GM19467 (cell line): ENCODE results near the gene MBNL3.

Experiments
- ATAC-seq: cut with Tn5 transposase; IDR thresholded peaks from one replicate; pipeline ENCODE4 v1.9.1; 2021; ENCODE audit warnings: mild to moderate bottlenecking, moderate library complexity; ENCODE audit not compliant: unreplicated experiment

The MBNL3 gene

DNA sequence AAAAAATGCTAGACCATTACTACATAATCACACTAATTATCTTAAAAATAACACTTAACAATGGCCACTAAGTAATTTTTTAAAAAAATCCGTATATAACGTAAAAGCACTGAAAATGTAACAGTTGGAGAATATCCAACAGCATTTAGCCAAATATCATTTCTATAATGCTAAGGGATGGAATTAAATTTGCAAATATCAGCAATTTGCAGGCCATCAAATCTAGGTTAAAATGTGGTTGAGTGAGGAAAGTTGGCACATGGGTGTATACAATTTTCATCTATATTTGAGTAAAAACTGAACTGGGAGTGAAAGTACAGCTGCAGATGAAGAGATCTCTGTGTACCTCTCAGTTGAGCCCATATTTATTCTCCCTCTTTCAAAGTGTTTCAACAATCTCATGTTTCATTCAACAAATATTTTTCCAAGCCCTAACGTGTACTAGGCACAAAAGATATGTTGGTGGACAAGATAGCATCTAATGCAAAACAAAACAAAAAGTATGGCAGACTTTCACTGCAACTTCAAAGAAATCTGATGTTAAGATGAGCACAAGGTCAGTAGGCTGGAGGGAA is 63.0 kb downstream of the MBNL3 start:
- ATAC-seq, result no peak

DNA sequence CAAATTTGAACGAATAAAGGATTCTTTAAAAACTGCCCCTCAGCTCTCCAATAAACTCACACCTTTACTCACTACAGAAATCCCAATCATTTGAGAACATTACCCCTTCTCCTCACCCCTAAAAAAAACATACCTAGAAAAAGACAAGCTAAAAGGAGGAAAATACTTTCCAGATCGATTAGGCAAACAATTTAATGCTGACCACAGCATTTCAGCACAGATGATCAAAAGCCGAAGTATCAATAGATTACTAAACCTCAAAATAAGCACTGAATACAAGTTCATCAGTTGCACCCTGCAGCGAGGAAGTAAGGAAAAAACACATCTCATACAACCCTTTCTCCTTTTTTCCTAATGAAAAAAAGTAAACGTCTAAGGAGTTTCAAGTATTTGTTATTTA is 65.5 kb downstream of the MBNL3 start:
- no peak for ATAC-seq

DNA sequence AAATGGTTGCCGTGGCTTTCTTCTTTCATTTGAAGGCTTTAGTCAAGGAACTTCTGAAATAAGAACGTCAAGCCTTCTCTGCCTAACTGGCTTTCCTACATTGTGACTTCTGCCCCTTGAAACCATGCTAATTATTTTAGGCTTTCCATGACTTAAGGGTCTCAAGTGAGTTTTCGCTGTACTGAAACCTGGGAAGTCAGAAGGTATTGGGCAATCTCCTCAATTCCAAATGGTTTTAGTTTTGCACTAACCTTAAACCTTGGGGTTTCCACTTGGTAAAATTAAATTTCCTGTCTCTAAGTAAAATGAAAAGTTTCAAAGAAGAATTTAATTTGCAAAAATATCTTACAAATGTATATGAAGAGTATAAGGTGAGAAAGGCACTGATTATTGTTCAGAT is 73.8 kb downstream of the MBNL3 start:
- ATAC-seq, result no peak

DNA sequence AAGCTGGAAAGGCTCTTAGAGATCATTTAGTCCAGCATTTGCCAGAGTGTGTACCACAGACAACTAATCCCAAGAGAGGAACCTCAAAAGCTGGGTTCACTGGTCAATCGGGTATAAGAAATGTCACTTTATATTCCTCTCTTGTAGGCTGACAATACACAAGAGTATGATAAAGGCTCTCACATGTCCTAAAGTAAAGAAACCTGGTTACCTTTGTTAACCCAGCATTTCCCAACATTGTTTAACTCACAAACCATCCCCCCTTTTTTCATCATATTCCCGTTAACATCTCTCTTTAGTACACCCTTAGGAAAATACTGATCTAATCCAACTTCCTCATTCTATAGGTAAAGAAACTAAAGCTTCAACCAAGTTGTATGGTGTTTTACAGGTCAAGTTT is 74.4 kb downstream of the MBNL3 start:
- ATAC-seq, result no peak

DNA sequence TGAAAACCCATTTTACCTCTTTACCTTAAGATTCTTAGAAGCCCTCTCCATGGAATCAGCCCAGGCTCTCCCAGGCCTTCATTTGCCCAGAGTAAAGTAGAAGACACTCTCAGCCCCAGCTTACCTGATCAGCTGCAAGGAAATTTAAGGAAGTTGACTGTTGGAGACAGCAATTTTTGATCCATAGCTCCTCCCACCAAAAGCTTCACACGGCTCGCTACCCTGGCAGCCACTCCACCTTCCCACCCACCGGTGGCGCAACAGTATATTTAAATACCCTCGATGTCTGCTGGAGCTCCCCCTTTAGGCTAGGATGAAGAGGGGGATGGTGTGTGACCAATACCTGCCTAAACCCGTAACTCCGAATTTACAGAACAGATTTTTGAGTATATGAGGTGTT is 75.4 kb downstream of the MBNL3 start:
- ATAC-seq, result no peak

DNA sequence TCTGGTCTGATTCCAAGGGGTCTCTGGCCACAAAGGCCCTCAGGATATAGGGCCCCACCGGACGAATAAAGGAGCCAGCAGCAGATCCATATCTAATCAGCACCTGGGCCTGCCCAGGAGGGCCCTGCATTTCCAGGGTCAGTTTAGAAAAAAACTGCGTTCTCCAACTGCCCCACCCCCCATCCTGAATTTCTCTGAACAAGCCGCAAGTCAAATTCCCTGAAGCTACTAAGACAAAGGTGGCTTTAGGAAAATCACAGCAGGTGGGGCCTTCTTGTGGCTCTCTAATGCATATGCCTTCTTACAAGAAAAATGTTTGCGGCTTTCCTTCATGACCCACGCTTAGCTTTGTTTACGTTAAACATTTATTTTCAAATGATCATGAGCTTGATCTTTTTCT is 76.6 kb downstream of the MBNL3 start:
- no peak for ATAC-seq

DNA sequence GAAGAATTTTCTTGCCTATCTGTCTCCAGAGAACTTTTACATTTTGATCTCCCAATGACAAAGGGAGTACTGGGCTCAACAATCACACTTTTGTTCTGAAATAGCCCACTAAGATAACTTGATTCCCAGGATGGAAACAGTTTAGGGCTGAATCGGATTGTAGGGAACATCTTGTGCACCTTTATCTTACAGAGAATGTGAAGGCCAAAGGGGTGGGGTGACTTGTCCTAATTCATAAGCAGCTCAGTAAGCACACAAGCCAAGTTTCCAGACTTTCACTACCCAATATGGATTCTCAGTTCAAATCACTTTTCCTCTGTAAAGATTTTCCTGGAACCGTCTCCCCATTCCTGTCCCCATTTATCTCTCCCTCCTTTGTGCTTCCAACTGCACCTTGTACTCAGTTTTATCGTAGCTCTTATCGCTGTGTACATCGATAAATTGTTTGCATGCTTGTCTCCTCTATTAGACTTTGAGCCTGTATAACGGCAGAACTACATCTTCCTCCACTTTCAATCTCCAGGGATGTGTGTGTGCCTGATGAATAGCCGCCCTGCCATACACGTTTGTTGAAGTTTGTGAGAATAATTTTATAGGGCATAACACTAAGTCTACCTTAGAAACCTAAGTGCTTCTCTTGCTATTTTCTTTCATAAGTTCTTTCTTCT is 77.4 kb downstream of the MBNL3 start:
- ATAC-seq, result no peak

DNA sequence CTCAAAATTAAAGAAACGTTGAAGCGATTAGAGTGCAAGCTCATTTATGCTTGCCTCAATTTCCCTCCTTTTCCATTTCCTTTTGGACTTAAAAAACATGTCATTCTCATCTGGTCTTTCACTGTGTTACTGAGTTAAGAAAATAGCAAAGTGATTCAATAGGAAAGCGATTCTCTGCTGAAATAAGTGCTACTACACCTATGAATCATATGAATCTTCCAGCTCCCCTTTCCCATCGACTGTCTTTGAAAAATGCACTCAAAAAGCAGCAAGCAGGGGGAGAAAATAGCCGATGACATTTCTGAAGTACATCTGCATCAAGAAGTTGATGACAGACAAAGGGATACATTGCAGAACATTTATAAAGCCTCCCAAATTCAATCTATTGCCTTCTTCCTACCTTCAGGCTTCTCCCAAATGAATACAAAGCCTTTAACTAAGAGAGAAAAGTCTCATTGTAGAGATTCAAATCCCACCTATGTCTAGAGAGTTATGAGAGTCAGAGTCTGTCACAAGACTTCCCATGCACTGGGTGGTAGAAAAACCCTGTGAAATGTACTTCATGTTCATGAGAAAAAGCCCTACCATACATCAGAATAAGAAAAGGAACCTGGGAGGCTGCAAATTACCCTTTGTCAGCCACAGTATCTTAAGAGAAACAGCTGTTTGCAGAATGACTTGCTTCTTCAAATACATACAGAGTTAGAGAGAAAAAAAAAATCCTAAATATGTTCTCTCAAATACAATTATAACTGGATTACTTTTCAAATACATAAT is 78.9 kb downstream of the MBNL3 start:
- ATAC-seq, result no peak

DNA sequence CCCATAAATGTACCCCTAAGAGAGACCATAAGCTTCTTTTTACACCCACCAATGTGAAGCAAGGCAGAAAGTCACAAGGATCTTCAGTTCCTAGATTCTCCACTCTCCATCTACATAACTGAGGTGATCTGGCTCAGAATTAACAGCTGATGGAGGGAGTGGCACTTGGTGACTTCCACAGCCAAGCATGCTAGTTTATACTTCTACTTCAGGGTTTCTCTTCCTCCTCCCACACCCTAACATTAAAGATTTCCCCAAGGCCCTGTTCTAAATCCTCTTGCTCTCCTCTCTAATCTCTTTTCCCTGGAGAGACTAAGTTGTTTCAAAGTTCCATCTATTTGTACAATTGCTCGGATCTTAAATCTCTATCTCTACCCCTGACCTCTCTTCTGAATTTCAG is 81.1 kb downstream of the MBNL3 start:
- no peak for ATAC-seq

DNA sequence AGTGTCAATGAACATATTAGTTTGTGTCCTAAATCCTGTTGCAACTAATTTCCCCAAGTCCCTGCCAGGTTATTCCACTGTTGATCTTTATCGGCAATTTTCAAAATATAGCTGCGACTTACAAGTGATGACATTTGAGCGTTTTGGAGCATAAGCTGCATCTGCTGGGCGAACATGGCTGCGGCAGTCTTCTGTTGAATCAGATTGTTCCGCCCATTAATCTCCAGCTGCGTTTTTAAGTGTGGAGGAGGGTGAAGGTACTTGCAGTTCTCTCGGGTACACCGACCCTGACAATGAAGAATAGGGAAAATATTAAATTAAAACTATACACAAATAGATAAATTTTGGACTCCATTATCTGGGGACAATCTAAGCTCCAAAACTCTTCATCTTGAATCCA is 82.7 kb downstream of the MBNL3 start:
- ATAC-seq, result no peak

DNA sequence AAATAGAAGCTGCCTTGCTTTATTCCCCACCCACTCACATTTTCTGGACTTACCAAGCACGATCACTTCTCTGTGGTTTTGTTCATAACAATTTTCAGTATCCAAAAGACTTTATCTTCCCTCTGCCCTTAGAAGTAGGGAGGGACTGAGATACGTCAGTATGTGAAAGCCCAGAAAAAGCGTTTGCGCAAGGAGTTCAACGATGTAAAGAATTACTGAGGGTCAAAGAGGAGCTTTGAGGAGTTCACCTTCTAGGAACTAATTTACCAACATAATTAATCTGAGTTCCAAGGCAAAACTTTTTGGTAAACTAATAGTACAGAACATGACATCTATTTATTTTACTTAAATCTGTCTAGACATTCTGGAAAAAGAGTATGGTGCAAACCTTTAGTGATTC is 84.6 kb downstream of the MBNL3 start:
- no peak for ATAC-seq

DNA sequence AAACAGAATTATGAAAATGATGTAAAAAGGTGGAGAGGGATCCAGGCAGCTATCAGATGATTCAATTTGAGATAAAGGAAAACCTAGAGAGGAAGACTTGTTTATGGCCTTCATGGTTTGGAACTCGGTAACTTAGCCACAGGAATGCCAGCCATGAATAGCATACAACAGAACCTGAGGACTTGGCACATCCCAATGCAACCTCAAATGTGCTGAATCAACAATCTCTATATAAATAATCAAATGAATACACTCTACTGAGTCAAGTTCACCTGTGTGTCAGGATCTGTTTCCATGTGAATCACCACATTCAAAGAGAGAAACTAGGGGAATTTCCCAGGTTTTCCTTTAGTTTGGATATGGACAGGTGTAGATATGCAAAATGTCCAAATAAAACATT is 86.9 kb downstream of the MBNL3 start:
- no peak for ATAC-seq

DNA sequence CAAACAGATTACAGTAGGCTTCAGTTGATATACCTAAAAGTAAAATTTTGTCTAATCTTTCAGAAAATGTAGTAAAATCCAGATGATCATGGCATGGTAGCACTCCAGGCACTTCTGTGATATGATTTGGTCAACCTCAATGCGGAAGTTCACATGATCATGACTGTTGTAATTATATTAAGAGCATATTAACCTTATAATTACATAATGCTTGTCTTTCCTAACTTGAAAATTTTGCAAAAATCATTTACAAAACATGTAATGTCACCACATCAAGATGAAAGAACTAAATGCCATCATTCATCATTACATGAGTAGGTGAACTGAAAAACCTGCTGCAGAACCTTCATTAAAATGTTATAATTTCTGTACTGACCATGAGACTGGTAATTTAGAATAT is 88.1 kb downstream of the MBNL3 start:
- no peak for ATAC-seq

DNA sequence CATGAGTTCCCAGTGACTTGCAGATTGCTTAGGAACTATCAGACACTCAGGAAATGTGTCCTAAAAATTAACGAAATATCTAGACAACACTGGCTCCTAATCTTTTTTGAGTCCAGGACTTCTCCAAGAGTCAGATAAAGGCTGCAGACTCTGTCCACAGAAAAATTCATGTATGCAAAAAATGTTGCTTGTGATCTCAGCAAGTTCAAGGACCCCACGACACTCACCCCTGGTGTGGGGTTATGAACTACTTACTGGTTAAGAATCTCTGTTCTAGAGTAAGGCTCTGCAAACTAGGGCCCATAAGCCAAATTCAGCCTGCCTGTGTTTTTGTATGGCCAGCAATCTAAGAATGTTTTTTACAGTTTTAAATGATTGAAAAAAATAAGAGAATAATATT is 93.2 kb downstream of the MBNL3 start:
- no peak for ATAC-seq

DNA sequence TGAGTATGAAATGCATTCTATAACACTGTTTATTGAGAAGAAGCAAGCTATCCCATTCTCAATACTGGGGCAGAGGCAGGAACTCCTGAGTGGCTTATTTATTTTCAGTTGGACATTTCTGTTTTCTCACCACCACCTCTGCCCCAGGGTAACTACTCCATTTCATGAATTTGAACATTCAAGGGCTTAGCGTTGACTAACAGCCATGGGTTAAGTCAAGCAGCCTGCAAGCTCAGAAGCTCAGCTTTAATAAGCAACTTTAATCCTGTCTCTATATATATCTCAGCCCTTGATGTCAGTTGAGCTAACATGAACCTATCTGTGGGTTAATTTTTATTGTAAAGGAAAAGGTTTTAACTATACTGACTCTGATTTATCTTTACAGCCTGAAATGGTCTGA is 93.8 kb downstream of the MBNL3 start:
- no peak for ATAC-seq

DNA sequence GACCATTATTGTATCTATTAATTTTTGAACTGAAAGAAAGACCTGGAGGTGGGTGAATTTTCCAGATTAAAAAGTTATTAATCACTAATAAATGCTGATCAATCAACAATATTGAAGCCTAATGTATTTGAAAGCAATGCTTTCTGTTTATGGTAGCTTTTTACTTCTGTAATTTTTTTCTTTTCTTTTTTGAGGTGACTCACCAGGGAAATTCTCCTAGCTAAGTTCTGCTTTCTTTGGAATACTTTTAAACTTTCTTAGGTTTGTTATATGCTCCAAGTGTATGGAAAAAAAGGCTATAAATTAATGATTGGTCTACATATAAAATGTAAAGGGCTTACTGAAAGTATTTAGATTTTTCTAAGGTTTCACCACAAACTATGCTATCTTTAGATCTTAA is 94.2 kb downstream of the MBNL3 start:
- no peak for ATAC-seq

DNA sequence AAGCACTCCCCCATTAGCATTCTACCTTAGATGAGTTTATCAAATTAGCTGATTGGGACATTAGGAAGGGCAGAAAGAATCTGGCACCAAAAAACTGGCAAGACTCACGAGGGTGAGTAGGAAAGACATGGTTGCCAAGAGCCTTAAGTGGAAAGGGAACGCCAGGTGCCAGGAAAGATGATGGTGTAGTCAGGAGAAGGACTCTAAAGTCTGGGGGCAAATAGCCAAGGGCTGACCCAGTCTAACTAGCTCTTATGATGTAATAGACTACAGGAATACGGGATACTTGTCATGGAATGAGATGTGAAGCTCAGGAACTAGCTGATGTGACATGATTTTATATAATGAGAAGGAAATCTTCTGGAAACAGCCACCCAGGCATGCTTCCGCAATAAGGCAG is 94.8 kb downstream of the MBNL3 start:
- ATAC-seq, result no peak

DNA sequence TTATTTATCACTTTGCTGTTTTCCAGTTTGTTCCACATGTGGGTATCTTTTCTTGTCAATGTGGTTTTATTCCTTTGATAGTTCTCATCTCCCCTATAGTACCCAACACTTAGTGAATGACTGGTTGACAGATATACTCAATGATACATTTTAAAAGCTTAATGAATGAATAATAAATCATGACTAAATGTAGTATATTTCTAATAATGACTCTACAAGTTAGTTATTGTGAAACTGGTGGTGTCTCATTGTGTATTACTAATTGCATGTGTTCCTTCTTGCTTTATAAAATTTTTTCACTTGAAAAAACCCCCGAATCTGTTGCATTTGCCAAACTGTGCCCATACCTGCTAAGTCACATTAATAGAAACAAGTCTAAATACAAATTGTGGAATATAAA is 95.4 kb downstream of the MBNL3 start:
- ATAC-seq, result no peak

DNA sequence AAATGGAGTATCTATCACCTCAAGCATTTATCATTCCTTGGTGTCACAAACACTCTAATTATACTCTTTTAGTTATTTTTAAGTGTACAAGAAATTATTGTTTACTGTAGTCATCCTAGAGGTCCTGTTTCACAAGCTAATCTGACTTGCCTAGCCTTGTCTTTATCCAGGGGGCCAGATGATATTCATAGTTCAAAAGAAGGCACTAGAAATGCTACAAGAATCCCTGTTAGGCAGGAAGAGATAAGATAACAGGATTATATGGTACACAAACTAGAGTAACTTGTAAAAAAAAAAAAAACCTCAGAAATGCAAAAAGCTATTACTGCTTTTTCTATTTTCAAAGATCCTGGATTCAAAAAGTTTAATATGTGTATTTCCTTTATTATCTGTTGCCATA is 95.8 kb downstream of the MBNL3 start:
- ATAC-seq, result no peak

DNA sequence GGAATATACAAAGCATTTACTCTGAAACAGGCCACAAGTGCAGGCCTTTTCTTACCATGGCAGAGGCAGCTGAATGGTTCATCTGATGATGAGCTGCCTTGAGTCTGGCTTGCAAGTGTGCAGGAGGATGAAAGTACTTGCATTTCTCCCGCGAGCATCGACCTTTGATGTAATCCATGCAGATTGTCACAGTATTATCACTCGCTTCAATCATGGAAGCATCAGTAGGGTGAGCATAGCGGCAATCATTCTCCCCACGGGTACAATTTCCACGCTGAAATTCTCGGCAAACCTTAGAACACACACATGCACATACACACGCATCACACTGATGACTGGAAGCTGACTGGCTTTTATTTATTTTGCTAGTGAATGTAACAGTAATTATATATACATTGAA is 98.0 kb downstream of the MBNL3 start:
- no peak for ATAC-seq

DNA sequence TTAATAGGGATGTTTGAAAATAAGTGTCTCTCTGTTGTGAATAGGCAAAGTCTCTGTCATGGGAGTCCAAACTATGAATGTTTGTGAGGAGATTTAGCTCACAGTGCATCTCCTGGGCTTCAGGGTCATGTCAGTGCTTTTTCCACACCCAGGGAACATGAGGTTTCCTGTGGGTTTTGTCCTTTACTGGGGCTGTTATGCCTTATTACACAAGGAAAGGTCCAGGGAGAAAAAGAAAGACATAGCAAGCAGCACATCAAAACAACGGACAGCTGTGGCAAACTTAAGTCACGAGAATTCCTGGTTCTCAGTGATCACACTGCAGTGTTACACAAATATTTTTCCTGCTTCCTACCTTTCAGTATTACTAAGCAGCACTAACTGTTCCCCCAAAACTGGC is 99.4 kb downstream of the MBNL3 start:
- ATAC-seq, result no peak

DNA sequence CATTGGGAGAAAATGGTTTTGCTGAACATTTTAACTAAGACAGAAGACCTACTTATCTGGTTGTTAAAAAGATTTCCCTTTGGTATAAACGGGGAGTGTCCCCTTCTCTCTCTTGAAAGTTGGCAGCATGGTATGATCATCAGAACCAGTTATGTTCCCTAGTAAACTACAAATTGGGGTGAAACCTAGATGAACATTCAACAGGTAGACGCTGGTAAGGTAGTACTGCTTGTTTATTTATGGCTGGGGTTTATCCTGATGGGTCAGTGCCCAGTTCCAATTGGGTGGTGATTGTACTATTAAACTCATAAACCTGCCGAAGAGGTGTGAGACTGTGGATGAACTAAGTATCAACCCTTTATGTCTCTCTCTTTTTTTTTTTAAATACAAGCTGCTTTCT is 100.5 kb downstream of the MBNL3 start:
- ATAC-seq, result no peak

DNA sequence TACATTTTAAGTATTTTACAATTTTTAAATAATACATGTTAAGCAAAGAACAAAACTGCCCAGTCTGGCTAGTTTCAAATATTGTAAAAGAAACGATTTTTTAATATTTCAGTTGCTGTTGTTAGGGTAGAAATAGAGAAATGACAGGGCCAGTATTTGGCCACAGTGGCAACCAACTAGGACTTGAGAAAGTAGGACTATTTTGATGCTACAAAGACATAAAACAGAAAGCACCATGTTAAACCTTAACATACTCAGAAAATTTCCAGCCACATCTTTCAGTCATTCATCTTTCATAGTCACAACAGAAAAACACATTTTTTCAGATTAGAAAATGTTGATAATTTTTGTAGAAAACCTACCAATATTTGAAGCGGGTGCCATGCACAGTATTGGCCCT is 104.5 kb downstream of the MBNL3 start:
- no peak for ATAC-seq
